ENCODE results near the gene MEGF8.

- TF ChIP-seq, protein P1, sequence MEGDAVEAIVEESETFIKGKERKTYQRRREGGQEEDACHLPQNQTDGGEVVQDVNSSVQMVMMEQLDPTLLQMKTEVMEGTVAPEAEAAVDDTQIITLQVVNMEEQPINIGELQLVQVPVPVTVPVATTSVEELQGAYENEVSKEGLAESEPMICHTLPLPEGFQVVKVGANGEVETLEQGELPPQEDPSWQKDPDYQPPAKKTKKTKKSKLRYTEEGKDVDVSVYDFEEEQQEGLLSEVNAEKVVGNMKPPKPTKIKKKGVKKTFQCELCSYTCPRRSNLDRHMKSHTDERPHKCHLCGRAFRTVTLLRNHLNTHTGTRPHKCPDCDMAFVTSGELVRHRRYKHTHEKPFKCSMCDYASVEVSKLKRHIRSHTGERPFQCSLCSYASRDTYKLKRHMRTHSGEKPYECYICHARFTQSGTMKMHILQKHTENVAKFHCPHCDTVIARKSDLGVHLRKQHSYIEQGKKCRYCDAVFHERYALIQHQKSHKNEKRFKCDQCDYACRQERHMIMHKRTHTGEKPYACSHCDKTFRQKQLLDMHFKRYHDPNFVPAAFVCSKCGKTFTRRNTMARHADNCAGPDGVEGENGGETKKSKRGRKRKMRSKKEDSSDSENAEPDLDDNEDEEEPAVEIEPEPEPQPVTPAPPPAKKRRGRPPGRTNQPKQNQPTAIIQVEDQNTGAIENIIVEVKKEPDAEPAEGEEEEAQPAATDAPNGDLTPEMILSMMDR (IDR thresholded peaks at IDR 0.05; ENCODE audit: insufficient read depth, low read length, poor library complexity, severe bottlenecking): no peak
- no peak for TF ChIP-seq EZH2phosphoT487 (conservative IDR thresholded peaks at IDR 0.05; ENCODE audit: low read length)
These were observed 101.9 kb downstream of the MEGF8 start, which contains the start of gene LIPE for GRCh38 chr19:42427313-42427712.
